Measurements from ENCODE around the gene ATP12A. TPM values are rescaled to one million over a fixed set of nuclear protein-coding genes. Genes with fewer than 3 reads are reported as not detected.

ATP12A gene
- total RNA-seq, 6 experiments from 2014 or later, result not detected

DNA sequence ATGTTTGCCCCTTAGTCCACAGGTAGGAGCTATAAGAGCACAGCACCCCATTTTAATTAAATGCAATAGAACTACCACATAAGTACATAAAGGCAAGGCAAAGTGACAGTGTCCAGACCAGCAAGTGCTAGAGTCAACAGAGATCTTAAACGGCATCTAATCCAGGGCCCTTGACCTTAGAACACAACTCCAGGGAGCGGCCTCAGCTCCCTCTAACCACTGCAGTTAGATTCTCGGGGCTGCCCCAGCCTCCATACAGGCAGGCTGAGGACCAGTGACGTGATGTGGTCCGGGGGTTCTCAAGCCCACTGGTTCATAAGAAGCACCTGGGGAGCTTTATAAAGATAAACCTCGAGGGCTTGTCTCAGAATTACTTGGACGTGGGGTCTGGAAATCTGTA is 10.0 kb upstream of the ATP12A start:
- Mint-ChIP-seq H3K4me3 (no peak overlapping the region), H3K36me3 (ENCODE audit: low read depth) (no peaks in the 10 kb centered on the region), H3K27me3 (ENCODE audit: insufficient read depth) (peaks cover 11% of the 10 kb centered on the region), H3K27ac (no peak overlapping the region), H3K4me1 (ENCODE audit: low read depth) (peaks cover 26% of the 10 kb centered on the region), H3K9me3 (no peaks in the 10 kb centered on the region)
- DNase-seq, result no peak
- TF ChIP-seq, protein P1, sequence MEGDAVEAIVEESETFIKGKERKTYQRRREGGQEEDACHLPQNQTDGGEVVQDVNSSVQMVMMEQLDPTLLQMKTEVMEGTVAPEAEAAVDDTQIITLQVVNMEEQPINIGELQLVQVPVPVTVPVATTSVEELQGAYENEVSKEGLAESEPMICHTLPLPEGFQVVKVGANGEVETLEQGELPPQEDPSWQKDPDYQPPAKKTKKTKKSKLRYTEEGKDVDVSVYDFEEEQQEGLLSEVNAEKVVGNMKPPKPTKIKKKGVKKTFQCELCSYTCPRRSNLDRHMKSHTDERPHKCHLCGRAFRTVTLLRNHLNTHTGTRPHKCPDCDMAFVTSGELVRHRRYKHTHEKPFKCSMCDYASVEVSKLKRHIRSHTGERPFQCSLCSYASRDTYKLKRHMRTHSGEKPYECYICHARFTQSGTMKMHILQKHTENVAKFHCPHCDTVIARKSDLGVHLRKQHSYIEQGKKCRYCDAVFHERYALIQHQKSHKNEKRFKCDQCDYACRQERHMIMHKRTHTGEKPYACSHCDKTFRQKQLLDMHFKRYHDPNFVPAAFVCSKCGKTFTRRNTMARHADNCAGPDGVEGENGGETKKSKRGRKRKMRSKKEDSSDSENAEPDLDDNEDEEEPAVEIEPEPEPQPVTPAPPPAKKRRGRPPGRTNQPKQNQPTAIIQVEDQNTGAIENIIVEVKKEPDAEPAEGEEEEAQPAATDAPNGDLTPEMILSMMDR (IDR thresholded peaks at IDR 0.05), result no peak

DNA sequence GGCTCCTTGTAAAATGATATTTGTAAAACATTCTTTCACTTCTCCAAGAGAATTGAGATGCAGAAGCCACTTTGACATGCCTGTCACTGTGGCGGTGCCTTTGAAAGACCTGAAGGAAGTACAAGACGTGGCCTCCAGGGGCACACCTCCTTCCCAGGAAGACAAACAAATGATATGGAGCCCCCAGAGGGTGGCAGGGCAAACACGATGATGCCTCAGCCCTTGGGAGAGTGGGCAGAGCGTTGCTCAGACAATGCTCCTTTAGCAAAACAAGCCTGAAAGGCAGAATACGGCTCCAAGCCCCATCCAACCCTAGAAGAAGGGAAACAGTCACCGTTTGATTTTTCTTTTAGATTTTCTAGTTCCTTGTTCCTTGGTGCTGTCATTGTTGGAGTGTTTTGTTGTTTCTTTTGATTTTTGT is 9.2 kb upstream of the ATP12A start:
- DNase-seq, result peak; percentile 39
- Mint-ChIP-seq H3K36me3 (ENCODE audit: low read depth) (no peaks in the 10 kb centered on the region), H3K9me3 (no peaks in the 10 kb centered on the region), H3K27ac (peak overlapping the region; percentile 97), H3K4me1 (ENCODE audit: low read depth) (peaks cover 26% of the 10 kb centered on the region), H3K4me3 (peak overlapping the region; percentile 83), H3K27me3 (ENCODE audit: insufficient read depth) (peaks cover 15% of the 10 kb centered on the region)
- TF ChIP-seq, protein P1 (IDR thresholded peaks at IDR 0.05), result no peak; the same call in 1 of the 2 replicates

DNA sequence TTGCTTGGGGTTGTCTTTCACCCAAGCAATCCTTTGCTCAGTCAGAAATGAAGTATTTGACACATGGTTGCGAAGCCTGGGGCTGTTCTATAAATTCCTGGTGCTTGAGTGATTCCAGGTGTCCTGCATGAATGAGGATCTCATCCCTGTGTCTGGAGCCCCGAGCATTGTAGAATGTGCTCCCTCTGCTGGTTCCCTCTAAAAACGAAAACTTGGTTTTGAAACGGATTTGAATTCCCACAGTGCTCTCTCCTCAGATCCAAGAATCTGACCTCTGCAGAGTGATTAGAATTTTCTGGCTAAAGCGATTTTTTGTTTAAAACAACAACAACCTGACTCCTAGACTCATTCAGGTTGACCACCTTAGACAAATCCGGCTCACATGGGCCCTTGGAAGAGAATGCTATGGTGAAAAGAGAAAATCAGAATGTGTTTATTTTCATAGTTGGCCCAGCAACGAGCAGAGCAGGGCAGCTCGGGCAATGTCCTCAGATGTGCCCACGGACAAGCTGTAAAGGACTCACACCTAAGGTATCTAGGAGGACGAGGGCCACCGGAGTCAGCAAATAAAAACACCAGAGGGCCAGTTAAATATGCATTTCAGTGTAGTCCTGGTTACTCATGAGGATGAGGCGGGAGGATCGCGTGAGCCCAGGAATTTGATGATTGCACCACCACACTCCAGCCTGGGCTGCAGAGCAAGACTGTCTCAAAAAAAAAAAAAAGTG is 8.7 kb upstream of the ATP12A start:
- peaks cover 26% of the 10 kb centered on the region for H3K4me1 Mint-ChIP-seq (ENCODE audit: low read depth)
- peaks cover 20% of the 10 kb centered on the region for H3K27me3 Mint-ChIP-seq (ENCODE audit: insufficient read depth)
- no peaks in the 10 kb centered on the region for H3K9me3 Mint-ChIP-seq
- DNase-seq, result peak; percentile 93
- H3K4me3 Mint-ChIP-seq, result peak overlapping the region; percentile 83
- H3K27ac Mint-ChIP-seq, result peak overlapping the region; percentile 97
- no peaks in the 10 kb centered on the region for H3K36me3 Mint-ChIP-seq (ENCODE audit: low read depth)
- TF ChIP-seq, protein P1 (IDR thresholded peaks at IDR 0.05), result peak; percentile 80

DNA sequence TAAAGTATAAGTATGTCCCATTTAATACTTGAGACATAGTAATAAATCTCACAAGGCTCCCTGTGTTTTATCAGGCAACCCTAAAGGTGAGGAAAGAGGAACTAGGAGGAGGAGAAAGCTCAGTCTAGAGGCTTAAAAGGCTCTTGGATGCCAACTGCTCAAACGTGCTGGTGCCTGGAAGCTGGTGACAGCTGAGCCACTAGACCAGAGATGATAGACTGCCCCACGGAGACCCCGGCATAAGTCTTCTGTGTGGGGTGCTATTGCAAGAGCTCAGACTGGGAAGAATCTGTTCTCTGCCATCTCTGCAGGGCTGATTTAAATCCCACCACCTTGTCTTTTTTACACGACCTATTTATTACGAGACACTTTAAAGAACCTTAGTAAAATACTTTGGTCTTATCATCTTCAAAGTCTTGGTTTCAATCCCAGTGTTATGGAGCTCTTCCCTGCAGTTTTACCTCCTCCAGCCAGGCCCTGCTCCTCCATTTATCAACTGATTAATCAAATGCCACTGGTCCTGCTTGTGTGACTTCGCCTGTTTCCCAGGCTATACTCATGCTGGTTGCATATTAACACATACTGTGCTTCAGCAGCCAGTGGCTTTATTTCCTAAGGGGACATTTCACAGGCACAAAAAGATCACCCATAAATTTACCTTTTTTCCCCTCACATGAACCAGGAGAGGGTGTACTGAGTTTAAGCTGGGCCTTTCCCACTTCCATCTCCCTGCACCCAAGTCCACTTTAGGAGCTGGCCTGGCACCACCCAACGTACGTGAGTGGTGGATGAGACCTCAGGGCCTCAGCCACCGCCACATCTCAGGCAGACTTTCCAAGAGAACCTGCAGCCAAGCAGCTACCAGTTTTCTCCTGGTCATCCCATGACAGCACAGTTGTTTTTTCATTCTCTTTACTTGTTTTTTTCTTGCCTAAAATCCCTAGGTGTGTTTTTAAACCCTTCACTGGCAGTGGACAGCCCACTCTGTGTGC is 7.8 kb upstream of the ATP12A start:
- H3K4me1 Mint-ChIP-seq (ENCODE audit: low read depth), result peaks cover 26% of the 10 kb centered on the region
- no peak for DNase-seq
- H3K4me3 Mint-ChIP-seq, result peak overlapping the region; percentile 83
- H3K27me3 Mint-ChIP-seq (ENCODE audit: insufficient read depth), result peaks cover 27% of the 10 kb centered on the region
- no peaks in the 10 kb centered on the region for H3K9me3 Mint-ChIP-seq
- H3K36me3 Mint-ChIP-seq (ENCODE audit: low read depth), result no peaks in the 10 kb centered on the region
- peak overlapping the region; percentile 97 for H3K27ac Mint-ChIP-seq
- TF ChIP-seq, protein P1 (IDR thresholded peaks at IDR 0.05), result no peak

DNA sequence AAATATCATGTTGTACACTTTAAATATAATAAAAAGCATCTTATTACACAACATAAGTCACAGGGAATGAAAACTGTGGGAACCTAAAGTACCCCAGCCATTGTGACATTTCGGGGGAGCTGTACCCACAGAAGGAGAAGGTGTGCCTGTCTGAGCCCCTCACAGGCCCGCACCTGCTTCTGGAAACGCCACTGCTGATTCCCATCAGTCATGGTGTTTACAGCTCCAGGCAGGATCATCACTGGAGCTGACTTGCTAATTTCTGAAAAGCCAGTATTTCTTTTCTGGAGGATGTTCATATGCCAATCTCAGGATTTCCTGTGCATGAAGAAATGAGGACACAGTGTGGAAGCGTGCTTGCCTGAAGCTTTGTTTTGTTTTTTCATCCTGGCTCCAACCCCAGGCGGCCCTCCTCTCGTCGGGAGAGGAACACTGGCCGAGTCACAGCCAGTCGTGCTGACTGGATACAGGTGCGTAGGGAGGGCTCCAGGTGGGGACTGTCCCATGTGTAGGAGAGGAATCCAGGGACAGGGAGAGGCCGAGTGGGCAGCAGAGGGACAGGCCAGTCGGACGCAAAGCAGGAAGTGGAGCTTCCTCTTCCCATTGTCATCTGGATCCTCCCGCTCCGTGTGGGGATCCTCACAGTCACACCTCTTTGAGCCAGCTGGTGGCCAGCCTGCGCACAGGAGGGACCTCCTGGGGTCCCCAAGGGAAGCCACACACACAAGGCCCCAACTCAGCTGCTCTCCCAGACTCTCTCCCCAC is 4.2 kb upstream of the ATP12A start:
- Mint-ChIP-seq H3K4me3 (no peak overlapping the region), H3K9me3 (no peaks in the 10 kb centered on the region), H3K27me3 (ENCODE audit: insufficient read depth) (peaks cover 37% of the 10 kb centered on the region), H3K4me1 (ENCODE audit: low read depth) (peaks cover 20% of the 10 kb centered on the region), H3K36me3 (ENCODE audit: low read depth) (no peaks in the 10 kb centered on the region), H3K27ac (no peak overlapping the region)
- TF ChIP-seq, protein P1 (IDR thresholded peaks at IDR 0.05), result no peak
- no peak for DNase-seq
